Lower lobe of right lung (tissue), 2 donors: ENCODE results near the gene MSH5. TPM values are rescaled to one million over a fixed set of nuclear protein-coding genes. Genes with fewer than 3 reads are reported as not detected.

Experiments used
- ATAC-seq, 2 donors: fragments of 200-7000 bp; cut with Tn5 transposase; one replicate each; pipeline ENCODE4 v1.9.1; 2020 to 2022; ENCODE audit warnings: mild to moderate bottlenecking in 2 of 2, moderate library complexity in 2 of 2
- DNase-seq: peaks from one replicate; pipeline ENCODE4 v3.0.0-alpha.2; 2020
- H3K27ac ChIP-seq: fragments of 200-600 bp; one replicate; pipeline ENCODE4 v1.8.0; 2022
- H3K27me3 ChIP-seq: fragments of 200-600 bp; one replicate; pipeline ENCODE4 v1.8.0; 2022; ENCODE audit warnings: low read depth
- H3K36me3 ChIP-seq: fragments of 200-600 bp; one replicate; pipeline ENCODE4 v1.8.0; 2022; ENCODE audit warnings: mild to moderate bottlenecking
- H3K4me1 ChIP-seq: fragments of 200-600 bp; one replicate; pipeline ENCODE4 v1.8.0; 2022
- H3K4me3 ChIP-seq: fragments of 200-600 bp; one replicate; pipeline ENCODE4 v1.8.0; 2022; ENCODE audit warnings: mild to moderate bottlenecking
- H3K9me3 ChIP-seq: fragments of 200-600 bp; one replicate; pipeline ENCODE4 v1.8.0; 2022
- CTCF ChIP-seq: fragments of 200-600 bp; IDR thresholded peaks from one replicate; pipeline ENCODE4 v1.8.0; 2022; ENCODE audit warnings: antibody characterized with exemption, mild to moderate bottlenecking
- intact Hi-C: fragments of 100-400 bp; cut with DNase I; formaldehyde crosslinking; loops from one replicate; pipeline ENCODE4 v1.11.0; 2022
- total RNA-seq: library from RNA; stranded (reverse); fragmentation: NEBNext Ultra II Directional; extraction: Animal tissue kit (Norgen Biotek cat#: 25700); gene quantifications from one replicate; pipeline ENCODE4 v1.2.1, GENCODE V29; 2021
- donor health status: DM: no; HTN: yes; CAD: no; lungs with severe emphysema.

The MSH5 gene
- total RNA-seq, 1 donor from 2014 or later, result 14.9 TPM

DNA sequence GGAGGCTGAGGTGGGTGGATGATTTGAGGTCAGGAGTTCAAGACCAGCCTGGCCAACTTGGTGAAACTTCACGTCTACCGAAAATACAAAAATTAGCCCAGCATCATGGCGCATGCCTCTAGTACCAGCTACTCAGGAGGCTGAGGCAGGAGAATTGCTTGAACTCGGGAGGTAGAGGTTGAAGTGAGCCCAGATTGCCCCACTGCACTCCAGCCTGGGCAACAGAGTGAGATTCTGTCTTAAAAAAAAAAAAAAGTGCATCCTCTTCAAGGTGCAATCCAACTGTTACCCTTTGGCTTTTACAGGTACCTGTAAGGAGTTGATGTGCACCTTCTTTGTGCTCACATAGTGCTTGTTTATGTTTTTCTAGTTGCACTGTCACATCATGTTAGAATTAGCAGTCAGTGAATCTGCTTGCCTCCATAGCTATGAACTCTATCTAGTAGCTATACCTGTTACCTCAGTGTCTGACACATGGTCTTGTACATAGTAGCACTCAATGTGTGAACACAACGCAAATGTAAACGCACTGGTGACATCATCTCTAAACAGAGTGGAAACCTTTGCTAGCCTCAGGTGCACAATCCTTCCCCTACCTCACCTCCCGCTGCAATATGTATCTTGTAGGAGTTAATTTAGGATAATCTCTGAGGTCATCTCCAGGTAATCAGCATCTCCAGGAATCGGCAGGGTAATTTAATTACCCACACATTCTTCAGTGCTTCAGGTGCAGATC lies 9.7 kb downstream of the MSH5 start:
- Histone ChIP-seq H3K27me3 (no peaks in the 10 kb centered on the region), H3K27ac (no peak overlapping the region), H3K4me3 (no peak overlapping the region), H3K9me3 (no peaks in the 10 kb centered on the region), H3K4me1 (no peaks in the 10 kb centered on the region), H3K36me3 (no peaks in the 10 kb centered on the region)
- DNase-seq (no peak), ATAC-seq (no peak)
- intact Hi-C loops, result no loop called here
- TF ChIP-seq CTCF, result no peak

DNA sequence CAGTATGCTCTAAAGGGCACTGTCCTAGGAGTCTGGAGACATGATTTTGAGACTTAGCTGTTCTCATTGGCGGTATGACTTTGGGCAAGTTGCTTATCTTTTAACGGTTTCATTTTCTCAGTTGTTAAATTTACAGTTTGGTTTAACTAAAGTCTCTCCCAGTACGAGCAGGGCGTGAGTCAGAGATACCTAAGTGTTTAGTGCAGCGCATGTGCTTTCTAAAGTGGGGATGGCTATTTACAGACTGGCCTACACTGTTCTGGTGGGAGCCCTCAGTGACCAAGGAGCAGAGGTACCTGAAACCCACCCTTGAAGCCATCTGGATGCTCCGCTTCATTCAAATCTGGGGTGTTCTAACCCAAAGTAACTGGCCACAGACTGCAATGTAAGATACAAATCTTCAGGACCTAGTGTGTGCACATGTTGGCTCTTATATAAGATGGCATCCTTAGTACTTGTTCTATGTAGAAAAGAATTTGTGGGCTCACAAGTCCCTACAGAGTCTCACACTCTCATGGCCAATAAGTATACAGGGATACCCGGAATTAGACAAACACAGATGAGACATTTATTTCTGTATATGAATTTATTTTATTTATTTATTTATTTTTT lies 10.7 kb downstream of the MSH5 start:
- no peak overlapping the region for H3K27ac ChIP-seq
- TF ChIP-seq CTCF, result no peak
- no peak overlapping the region for H3K4me3 ChIP-seq
- no peaks in the 10 kb centered on the region for H3K27me3 ChIP-seq
- ATAC-seq, result no peak
- intact Hi-C loops, result no loop called here
- no peaks in the 10 kb centered on the region for H3K9me3 ChIP-seq
- DNase-seq, result no peak
- H3K36me3 ChIP-seq, result no peaks in the 10 kb centered on the region
- no peaks in the 10 kb centered on the region for H3K4me1 ChIP-seq

- intact Hi-C loops, result no loop called here
- ATAC-seq, result no peak
- no peak overlapping the region for H3K27ac ChIP-seq
Measured at GRCh38 chr6:31752739-31753319, 13.0 kb downstream of the MSH5 start.

GRCh38 chr6:31758281-31758680 lies 18.5 kb downstream of the MSH5 start:
- Histone ChIP-seq H3K36me3 (no peaks in the 10 kb centered on the region), H3K4me3 (no peak overlapping the region), H3K4me1 (no peaks in the 10 kb centered on the region), H3K27me3 (no peaks in the 10 kb centered on the region), H3K9me3 (no peaks in the 10 kb centered on the region), H3K27ac (no peak overlapping the region)
- ATAC-seq (no peak), DNase-seq (no peak)
- intact Hi-C loops, result no loop called here
- no peak for TF ChIP-seq CTCF

More at GRCh38 chr6:31752739-31753319, 13.0 kb downstream of the MSH5 start:
- no peak overlapping the region for H3K4me3 ChIP-seq
- H3K36me3 ChIP-seq, result no peaks in the 10 kb centered on the region
- DNase-seq, result no peak
- no peaks in the 10 kb centered on the region for H3K9me3 ChIP-seq
- no peak for TF ChIP-seq CTCF
- no peaks in the 10 kb centered on the region for H3K27me3 ChIP-seq
- H3K4me1 ChIP-seq, result no peaks in the 10 kb centered on the region

DNA sequence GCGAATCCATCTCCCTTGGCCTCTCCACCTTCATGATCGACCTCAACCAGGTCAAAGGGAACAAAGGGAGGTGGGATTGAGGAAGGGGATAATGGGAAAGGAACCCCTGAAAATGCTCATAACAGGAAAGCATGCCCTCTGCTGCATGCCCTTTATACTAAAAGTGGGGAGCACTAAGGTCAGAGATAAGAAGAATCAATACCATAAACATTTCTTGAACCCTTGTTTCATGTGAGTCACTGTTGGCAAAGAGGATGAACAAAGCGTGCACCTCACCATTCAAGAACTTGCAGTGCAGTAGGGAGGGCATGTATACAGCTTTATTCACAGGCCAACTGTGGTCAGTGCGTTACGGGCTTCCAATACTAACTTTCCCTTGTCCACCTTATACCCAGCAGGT lies 21.0 kb downstream of the MSH5 start:
- Histone ChIP-seq H3K27me3 (no peaks in the 10 kb centered on the region), H3K36me3 (no peaks in the 10 kb centered on the region), H3K4me1 (no peaks in the 10 kb centered on the region), H3K27ac (no peak overlapping the region), H3K9me3 (no peaks in the 10 kb centered on the region), H3K4me3 (no peak overlapping the region)
- TF ChIP-seq CTCF, result no peak
- no peak for DNase-seq
- intact Hi-C loops, result no loop called here
- ATAC-seq, result no peak
